ENCODE measurements around the gene ANKZF1.

DNA sequence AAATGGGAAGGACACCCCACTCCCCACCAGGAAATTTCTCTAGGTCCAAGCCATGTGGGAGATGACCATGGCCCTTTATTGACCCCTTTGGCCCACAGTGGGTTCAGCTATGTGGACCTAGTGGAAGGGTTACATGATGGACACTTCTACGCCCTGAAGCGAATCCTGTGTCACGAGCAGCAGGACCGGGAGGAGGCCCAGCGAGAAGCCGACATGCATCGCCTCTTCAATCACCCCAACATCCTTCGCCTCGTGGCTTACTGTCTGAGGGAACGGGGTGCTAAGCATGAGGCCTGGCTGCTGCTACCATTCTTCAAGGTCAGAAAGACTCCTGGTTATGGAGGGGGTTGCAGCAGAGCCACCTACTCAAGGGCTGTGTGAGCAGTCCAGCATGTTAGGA lies 17.0 kb downstream of the ANKZF1 start:
- TF ChIP-seq, protein P1, sequence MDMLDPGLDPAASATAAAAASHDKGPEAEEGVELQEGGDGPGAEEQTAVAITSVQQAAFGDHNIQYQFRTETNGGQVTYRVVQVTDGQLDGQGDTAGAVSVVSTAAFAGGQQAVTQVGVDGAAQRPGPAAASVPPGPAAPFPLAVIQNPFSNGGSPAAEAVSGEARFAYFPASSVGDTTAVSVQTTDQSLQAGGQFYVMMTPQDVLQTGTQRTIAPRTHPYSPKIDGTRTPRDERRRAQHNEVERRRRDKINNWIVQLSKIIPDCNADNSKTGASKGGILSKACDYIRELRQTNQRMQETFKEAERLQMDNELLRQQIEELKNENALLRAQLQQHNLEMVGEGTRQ (IDR thresholded peaks at IDR 0.05; ENCODE audit: borderline replicate concordance, low read depth, low read length), result no peak
- TF ChIP-seq POLR2AphosphoS5 (IDR thresholded peaks at IDR 0.05; ENCODE audit: low read depth, low read length) (no peak), FOSL2 (IDR thresholded peaks at IDR 0.05; ENCODE audit: borderline replicate concordance, low read depth) (no peak), SIN3A (IDR thresholded peaks at IDR 0.05; ENCODE audit: borderline replicate concordance, low read depth, low read length) (no peak), SMC3 (IDR thresholded peaks at IDR 0.05; ENCODE audit: low read depth, low read length) (no peak), TAF1 (IDR thresholded peaks at IDR 0.05; ENCODE audit: borderline replicate concordance, low read depth, low read length) (no peak), RFX5 (IDR thresholded peaks at IDR 0.05; ENCODE audit: low read length) (no peak)
- TF ChIP-seq, protein P2, sequence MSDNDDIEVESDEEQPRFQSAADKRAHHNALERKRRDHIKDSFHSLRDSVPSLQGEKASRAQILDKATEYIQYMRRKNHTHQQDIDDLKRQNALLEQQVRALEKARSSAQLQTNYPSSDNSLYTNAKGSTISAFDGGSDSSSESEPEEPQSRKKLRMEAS (IDR thresholded peaks at IDR 0.05; ENCODE audit: low read depth), result no peak
- TF ChIP-seq, protein P3, sequence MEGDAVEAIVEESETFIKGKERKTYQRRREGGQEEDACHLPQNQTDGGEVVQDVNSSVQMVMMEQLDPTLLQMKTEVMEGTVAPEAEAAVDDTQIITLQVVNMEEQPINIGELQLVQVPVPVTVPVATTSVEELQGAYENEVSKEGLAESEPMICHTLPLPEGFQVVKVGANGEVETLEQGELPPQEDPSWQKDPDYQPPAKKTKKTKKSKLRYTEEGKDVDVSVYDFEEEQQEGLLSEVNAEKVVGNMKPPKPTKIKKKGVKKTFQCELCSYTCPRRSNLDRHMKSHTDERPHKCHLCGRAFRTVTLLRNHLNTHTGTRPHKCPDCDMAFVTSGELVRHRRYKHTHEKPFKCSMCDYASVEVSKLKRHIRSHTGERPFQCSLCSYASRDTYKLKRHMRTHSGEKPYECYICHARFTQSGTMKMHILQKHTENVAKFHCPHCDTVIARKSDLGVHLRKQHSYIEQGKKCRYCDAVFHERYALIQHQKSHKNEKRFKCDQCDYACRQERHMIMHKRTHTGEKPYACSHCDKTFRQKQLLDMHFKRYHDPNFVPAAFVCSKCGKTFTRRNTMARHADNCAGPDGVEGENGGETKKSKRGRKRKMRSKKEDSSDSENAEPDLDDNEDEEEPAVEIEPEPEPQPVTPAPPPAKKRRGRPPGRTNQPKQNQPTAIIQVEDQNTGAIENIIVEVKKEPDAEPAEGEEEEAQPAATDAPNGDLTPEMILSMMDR (IDR thresholded peaks at IDR 0.05), result no peak
- TF ChIP-seq, protein P4, sequence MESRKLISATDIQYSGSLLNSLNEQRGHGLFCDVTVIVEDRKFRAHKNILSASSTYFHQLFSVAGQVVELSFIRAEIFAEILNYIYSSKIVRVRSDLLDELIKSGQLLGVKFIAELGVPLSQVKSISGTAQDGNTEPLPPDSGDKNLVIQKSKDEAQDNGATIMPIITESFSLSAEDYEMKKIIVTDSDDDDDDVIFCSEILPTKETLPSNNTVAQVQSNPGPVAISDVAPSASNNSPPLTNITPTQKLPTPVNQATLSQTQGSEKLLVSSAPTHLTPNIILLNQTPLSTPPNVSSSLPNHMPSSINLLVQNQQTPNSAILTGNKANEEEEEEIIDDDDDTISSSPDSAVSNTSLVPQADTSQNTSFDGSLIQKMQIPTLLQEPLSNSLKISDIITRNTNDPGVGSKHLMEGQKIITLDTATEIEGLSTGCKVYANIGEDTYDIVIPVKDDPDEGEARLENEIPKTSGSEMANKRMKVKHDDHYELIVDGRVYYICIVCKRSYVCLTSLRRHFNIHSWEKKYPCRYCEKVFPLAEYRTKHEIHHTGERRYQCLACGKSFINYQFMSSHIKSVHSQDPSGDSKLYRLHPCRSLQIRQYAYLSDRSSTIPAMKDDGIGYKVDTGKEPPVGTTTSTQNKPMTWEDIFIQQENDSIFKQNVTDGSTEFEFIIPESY (IDR thresholded peaks at IDR 0.05; ENCODE audit: borderline replicate concordance, low read depth), result no peak
- TF ChIP-seq, protein P5, sequence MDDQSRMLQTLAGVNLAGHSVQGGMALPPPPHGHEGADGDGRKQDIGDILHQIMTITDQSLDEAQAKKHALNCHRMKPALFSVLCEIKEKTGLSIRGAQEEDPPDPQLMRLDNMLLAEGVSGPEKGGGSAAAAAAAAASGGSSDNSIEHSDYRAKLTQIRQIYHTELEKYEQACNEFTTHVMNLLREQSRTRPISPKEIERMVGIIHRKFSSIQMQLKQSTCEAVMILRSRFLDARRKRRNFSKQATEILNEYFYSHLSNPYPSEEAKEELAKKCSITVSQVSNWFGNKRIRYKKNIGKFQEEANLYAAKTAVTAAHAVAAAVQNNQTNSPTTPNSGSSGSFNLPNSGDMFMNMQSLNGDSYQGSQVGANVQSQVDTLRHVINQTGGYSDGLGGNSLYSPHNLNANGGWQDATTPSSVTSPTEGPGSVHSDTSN (IDR thresholded peaks at IDR 0.05), result no peak

All from SK-N-SH (cell line).